ENCODE data around the gene IPO13.

IPO13 gene

GRCh38 chr1:43913666-43914360 lies 32.9 kb upstream of the IPO13 start:
- no peak overlapping the region for H3K4me3 ChIP-seq (replicated peaks in 1 of 2; ENCODE audit: low read depth in 2 of 2, low read length in 2 of 2)
- no peak for TF ChIP-seq CTCF (IDR thresholded peaks at IDR 0.05; ENCODE audit: low read depth, low read length)
- no peak for DNase-seq (ENCODE audit: low read depth in 2 of 2)

GRCh38 chr1:43914576-43915525 lies 31.9 kb upstream of the IPO13 start:
- no peak for DNase-seq (ENCODE audit: low read depth in 2 of 2)
- TF ChIP-seq CTCF (IDR thresholded peaks at IDR 0.05; ENCODE audit: low read depth, low read length): no peak
- H3K4me3 ChIP-seq (replicated peaks in 1 of 2; ENCODE audit: low read depth in 2 of 2, low read length in 2 of 2): no peak overlapping the region

- no peak for TF ChIP-seq CTCF (IDR thresholded peaks at IDR 0.05; ENCODE audit: low read depth, low read length)
These were observed 26.8 kb upstream of the IPO13 start for GRCh38 chr1:43919906-43920305.

GRCh38 chr1:43921022-43921421 lies 25.7 kb upstream of the IPO13 start:
- DNase-seq (ENCODE audit: low read depth in 2 of 2): no peak
- no peak overlapping the region for H3K4me3 ChIP-seq (replicated peaks in 1 of 2; ENCODE audit: low read depth in 2 of 2, low read length in 2 of 2)
- TF ChIP-seq CTCF (IDR thresholded peaks at IDR 0.05; ENCODE audit: low read depth, low read length): no peak

More at GRCh38 chr1:43919906-43920305, 26.8 kb upstream of the IPO13 start:
- no peak overlapping the region for H3K4me3 ChIP-seq (replicated peaks in 1 of 2; ENCODE audit: low read depth in 2 of 2, low read length in 2 of 2)
- DNase-seq (ENCODE audit: low read depth in 2 of 2): no peak

- no peak for DNase-seq (ENCODE audit: low read depth in 2 of 2)
- no peak overlapping the region for H3K4me3 ChIP-seq (replicated peaks in 1 of 2; ENCODE audit: low read depth in 2 of 2, low read length in 2 of 2)
- no peak for TF ChIP-seq CTCF (IDR thresholded peaks at IDR 0.05; ENCODE audit: low read depth, low read length)
These were observed 22.2 kb upstream of the IPO13 start for GRCh38 chr1:43924516-43924915.

- H3K4me3 ChIP-seq (replicated peaks in 1 of 2; ENCODE audit: low read depth in 2 of 2, low read length in 2 of 2): no peak overlapping the region
- no peak for TF ChIP-seq CTCF (IDR thresholded peaks at IDR 0.05; ENCODE audit: low read depth, low read length)
These were observed 20.9 kb upstream of the IPO13 start for GRCh38 chr1:43925846-43926245.

More at GRCh38 chr1:43925846-43926245, 20.9 kb upstream of the IPO13 start:
- no peak for DNase-seq (ENCODE audit: low read depth in 2 of 2)
